CD4-positive, alpha-beta T cell treated with Interleukin-1 beta for 1 hour (primary cell): Measurements from ENCODE around the gene WLS.
"Not testable (repeated sequence)": the region's sequence is repeated elsewhere in the genome, so short reads cannot be mapped to it uniquely, and the experiment has no call there.

Source experiments
- DNase-seq, 2 donors: peaks; one replicate each; pipeline ENCODE4 v3.0.0-alpha.2; 2020 to 2022

WLS gene

GRCh38 chr1:68163220-68163619, 69.1 kb downstream of the WLS start:
- DNase-seq: no peak

DNA sequence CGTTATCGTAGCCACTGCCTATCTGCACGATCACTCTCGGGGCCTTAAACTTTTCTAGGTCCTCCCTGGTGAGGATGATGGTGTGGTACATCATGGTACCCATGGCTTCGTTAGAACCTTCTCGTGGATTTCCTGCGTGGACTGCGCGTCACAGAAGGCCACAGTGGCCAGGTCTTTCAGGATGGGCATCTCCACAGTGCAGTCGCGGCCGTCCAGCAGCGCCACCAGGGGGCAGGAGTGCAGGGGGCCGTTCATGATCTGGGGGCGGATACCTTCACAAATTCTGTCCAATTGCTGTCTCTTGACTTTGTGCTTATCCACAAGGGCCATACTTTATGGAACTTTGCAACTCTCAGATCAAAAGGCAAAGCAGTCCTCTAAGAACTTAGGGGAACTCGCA, 69.6 kb downstream of the WLS start:
- no peak for DNase-seq

DNA sequence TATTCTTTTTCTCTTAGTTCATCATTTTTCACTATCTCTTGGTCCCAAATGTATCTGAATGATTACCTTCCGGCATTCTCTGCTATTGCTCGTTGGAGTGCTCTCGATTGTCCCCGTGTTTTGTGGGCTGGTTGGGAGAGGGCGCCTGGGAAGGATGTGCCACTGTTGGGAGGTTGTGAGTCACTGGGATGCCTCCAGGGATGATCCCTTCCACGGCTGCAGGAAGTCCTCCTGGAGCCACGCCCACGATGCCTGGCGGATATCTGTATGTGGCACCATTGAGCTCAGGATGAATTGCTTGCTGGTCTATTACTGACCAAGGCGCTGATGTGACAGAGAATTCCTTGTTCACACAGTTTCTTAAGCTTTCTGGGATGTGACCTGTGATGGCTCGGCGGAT, 70.7 kb downstream of the WLS start:
- DNase-seq: not testable (repeated sequence)

DNA sequence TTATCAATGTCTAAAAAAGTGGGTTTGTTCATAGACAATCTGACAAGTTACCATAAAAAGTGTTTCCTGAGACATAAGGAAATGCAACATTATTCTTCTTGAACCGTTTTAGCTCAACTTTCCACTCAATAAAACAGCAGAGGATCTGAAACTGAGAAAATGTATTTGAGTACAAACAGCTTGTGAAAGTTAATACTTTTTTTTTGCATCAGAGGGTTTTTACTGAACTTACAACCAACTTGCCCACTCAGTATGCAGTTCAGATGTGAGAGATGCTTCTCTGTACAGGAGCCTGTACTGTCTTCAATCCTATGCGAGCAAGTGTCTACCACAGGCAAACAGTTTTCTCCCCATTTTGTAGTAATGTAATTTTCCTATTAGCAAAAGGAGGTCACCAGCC, 71.4 kb downstream of the WLS start:
- not testable (repeated sequence) for DNase-seq

- no peak for DNase-seq
Observed at GRCh38 chr1:68160021-68160420, 72.3 kb downstream of the WLS start.

GRCh38 chr1:68158837-68159236, 73.5 kb downstream of the WLS start:
- no peak for DNase-seq

DNA sequence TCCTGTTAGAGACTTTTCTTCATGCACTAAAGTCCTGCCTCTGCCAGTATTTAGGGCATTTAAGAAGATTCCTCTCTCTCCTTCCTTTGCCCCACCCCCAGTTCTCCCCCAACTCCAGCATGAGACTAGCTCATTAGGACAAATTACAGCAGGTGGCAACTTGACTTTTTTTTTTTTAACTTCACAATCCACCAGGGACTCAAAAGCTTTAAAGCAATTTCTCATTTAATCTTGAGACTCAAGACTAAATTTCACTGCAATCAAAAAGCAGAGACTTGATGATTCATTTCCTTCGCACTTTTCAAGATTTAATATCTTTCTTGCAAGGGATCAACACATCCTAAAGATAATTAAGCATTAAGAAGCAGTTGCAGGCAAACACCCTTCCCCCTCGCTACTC, 74.9 kb downstream of the WLS start:
- DNase-seq: no peak

GRCh38 chr1:68151690-68152089, 80.6 kb downstream of the WLS start:
- no peak for DNase-seq

- DNase-seq: no peak
Observed at GRCh38 chr1:68149907-68150306, 82.4 kb downstream of the WLS start.

- DNase-seq: no peak
Observed at GRCh38 chr1:68149110-68149798, 83.1 kb downstream of the WLS start.

DNA sequence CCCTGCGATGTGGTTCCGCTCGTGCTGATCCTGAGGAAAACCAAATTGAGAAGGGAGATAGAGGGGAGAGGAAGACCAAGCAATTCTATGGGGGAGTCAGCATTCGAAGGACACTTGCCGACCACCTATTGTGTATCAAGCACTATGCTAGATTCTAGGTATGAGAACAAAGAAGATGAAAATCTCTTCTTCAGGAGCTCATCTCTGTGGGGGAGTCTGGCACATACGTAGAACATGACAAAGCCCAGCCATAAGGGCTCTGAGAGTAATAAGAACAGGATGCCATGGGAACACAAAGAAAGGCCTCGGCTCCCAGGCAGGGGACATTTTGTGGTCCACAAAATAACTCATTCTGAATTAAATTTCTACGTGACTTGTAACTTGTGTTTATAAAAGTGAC, 83.7 kb downstream of the WLS start:
- DNase-seq: no peak

DNA sequence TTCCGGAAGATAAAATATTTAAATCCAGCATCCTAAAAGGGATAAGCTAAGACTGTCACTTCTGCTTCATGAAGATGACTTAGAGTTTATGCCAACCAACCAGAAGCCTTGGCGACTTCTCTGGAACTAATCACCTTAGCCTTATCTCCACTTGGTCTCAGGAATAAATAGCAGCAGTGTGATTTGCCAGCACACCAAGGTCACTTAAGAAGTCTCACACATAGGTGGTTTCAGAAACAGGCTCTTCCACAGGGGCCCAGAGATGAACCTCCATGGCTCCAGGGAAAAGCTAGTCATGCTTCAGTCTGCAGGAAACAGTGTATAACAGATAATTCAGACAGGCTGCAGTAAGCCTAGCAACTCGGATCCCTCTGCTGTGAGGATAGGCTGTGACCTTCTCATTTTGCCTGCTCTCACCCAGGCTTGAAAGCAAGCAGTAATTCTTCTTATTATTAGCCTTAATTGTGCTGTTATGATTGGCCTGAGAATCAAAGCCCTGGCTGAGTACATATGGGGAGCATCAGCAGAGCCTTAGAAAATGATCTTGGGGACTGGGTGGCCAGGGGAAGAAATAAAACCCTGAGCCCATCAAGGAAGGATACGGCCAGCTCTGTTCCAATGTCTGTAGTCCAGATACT, 84.7 kb downstream of the WLS start:
- DNase-seq: no peak

DNA sequence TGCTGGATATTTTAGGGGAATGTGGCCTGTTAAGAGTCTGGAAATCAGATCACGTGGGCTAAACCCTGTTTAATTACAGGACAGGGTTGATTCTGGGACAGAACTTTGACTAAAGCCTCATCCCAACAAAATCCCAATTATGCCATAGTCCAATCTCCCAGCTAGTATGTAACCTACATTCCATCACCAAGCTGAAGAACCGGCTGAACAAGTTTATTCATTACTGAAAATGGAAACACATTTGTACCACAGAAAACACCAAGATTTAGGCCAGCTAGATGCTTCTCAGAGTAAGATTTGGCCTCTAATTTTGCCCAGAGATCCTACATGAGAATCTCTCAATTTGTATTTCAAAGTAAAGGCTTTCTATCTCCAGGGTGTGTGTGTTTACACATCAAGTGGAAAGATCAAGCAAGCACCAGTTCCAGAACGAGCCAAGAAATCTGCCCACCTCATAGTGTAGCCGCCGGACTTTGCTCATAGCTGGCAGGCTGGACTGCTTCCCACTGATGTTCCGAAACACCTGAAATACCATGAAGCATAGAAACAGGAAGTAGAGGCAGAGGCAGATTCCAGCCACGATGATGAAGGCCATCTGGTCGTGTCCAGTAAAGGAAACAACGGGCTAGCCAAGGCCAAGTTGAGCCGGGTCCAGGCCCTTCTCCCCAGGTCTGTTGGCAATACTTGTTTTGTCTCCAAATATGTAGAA, 86.8 kb downstream of the WLS start:
- DNase-seq: no peak

- DNase-seq: no peak
Observed at GRCh38 chr1:68144856-68145255, 87.5 kb downstream of the WLS start.

DNA sequence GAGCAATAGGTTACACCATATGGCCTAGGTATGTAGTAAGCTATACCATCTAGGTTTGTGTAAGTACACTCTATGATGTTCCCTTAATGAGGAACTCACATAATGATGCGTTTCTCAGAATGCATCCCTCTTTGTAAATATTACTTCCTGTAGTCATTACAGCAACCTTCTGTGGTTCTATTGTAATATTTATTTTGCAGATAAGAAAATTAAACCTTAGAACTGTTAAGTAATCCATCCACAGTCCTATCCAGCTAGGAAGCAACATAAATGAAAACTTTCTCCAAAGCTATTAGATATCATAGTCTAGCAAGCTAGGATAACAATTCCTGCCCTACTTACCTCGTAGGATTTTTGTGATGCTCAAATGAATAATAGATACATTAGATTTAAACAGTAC, 88.7 kb downstream of the WLS start:
- DNase-seq: no peak

DNA sequence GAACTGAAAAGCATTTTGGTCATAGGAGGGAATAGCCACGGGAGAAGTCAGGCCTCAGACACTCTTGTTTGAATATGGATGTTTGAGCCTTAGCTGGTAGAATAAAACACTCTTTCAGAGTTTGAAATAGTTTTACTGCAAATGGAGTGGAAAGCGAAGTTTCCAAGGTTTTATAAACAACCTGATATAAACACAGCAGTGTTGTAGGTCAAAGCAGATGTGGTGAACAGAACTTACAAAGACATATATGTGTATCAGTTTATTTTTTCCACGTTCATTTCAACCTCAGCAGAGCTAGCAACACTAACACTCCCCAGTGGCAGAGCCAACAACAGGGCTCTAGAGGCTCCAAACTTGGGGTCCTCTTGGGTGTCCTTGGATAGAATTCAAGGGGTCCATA, 89.9 kb downstream of the WLS start:
- DNase-seq: no peak

DNA sequence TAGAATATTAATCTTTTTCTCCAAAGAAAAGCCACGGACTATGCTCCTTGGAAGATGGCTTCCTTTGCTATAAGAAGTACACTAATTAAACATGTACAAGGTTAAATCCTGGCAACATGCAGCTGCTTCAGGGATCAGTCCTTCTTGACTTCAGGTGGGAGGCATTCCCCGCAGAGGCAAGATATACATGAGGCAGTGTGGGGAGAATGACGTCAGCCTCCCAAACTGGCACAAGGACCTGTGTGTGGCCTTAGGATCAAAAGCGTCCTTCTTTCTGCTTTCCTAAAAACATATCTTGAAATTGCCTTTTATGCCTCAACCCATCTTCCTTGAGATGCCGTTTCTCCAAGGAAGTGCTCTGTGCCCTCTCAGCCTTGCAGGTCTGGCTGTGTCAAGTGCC, 90.3 kb downstream of the WLS start:
- DNase-seq: no peak

DNA sequence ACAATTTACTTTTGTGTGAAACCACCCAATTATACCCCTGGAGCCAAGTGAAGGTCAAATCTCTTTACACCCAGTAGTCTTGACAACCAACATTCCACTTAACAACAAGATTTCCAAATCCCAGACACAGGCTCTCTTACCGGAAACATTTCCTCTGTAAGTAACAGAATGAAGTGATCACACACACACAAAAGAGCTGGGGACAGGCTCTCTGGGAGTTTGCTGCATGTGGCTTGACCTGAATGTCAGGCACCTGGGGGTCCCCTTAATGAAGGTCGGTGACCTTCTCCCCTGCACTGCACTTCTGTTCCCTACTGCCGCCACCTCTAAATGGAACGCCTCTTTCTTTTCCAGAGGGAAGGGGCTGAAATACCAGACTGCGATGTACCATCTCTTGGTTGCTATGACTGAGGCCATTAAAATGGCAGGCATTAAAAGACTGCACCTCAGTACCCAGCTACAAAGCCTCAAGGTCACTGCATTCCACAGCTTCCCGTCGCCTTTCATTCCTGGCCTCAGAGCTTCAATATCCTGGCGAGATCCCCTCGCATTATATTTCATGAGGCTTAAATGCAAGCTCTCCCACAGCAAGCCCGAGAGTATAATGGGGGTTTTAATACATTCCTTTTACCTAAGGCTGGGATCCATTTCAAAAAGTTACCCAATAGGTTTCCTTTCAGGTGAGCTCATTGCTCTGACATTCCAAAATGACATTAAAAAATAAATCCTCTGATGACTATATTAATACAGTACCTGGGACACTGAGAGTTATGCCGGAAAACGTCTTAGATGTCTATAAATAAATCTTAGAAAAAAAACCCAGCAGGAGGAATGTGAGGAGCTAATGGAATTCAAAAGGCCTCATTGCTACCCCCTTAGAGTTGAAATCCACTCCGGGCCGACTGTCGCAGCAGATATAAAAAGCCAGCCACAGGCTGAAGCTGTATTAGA, 91.0 kb downstream of the WLS start:
- DNase-seq: no peak

DNA sequence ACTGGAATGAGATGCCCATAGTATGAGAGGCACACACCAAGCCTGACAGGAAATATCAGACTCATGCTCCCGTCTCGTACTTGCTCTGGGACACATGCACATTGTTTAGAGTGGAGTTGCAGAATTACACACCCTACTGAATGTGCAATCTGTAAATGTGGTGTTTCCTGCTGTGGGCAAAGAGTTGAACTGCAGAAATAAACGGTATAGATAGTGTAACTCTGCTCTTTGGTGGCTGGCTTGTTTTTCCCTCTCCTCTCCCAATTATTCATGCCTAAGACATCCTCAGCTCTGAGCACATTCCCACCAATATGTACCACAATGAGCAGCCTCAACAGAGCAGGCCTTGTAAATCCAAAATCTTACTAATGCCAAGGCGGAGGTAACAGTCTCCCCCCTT, 91.8 kb downstream of the WLS start:
- DNase-seq: no peak

DNA sequence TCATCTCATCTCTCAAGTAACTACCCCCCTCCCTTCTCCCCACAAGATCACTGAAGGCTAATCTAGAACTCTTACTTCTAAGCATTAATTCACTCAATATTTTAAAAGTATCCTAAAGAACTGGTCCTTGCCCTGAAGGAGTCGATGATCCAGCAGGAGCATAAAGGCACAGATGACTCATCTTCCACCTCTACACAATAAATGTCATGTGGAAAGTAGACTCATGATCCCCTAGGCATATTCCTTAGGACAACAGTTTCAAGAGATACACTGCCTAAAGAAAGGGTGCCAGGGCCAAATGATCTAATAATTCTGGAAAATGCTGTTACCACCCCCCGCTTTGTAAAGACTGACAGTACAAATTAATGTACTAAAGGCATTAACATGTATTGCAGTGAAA, 96.1 kb downstream of the WLS start:
- no peak for DNase-seq

DNA sequence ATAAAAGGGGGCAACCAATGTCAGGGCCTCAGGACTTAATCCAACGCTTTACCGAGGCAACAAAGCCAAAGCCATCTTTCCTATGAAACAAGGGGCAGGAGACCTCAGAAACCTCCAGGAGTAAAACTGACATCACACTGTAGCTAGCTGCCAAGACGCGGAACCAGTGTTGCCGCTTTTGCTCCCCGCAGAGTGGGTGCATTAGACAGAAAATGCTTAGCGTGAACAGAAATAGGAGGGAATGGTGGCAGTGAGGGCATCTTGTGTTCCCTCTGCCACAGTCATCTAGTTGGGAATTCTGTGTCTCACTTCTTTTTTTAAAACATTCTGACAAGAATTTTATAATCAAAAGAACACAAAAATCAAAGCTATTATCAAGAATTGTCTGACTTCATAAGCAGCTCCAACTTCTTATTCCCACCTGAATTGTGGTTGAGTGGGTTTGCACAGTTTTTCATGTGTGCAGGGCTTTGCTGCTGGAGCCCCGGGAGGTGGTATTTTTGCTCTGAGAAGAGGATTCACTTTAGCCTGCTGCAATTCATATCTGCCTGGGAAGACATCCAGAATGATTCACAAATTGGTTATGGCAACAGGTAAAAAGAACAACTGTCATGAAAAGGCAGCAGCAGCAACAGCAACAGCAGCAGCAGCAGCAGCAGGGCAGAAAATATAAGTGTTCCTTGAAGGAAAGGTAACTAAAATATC, 99.7 kb downstream of the WLS start:
- DNase-seq: no peak

GRCh38 chr1:68131261-68131660, 101.1 kb downstream of the WLS start:
- no peak for DNase-seq
